Activated gamma-delta T cell (primary cell): ENCODE data around the gene FBLN2.

Experiments
- DNase-seq: peaks from one replicate; lab custom pipeline; 2025; lab: John Stamatoyannopoulos, UW

Gene FBLN2

DNA sequence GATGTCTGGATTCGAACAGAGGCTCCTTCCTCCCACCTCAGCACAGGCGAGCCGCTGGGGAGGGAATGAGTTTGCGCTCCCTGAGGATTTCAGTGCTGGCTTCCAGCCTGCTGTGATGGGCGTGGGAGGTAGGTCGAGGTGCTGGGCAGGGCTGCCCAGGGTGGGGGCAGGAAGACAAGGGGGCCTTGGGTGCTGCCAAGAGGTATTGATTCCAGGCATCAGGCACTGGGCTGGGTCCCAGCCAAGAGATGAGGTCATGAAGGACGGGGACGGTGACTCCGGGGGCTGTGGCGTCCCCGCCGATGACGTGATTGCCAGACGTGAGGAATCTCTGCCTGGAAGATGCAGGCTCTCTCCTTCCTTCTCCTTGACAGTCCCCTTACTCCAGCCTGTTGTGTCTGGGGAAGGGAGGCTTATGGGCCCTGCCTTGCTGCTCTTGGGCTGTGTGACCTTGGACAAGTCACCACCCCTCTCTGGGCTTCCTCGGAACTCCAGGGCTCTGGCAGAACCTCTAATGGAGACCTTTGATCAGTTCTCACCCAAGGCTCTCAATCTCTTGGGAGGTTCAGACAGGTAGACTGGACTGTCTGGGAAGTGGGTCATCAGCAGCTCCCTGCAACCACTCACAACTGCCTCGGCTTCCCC lies 116.8 kb downstream of the FBLN2 start:
- DNase-seq = no peak

- no peak for DNase-seq
These were observed 117.3 kb downstream of the FBLN2 start for GRCh38 chr3:13666227-13666619.

GRCh38 chr3:13666781-13667709 lies 118.1 kb downstream of the FBLN2 start:
- no peak for DNase-seq

DNA sequence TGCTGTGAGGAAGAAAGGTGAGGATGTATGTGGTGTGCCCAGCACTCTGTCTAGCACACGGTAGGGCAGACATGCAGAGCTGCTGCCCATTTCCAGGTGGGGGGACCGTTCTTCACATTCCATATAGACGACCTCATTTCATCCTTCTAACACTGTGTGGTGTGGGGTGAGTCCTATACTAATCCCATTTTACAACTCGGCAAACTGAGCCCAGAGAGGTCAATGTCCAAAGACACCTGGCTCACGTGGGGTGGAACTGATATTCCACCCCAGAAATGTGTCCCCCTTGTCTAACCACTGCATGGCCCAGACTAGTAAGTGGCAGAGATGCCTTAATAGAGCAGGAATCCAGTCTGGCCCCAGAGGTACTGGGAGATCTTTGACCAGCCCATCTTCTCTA lies 119.2 kb downstream of the FBLN2 start:
- no peak for DNase-seq

GRCh38 chr3:13669457-13669856 lies 120.5 kb downstream of the FBLN2 start:
- DNase-seq = no peak

DNA sequence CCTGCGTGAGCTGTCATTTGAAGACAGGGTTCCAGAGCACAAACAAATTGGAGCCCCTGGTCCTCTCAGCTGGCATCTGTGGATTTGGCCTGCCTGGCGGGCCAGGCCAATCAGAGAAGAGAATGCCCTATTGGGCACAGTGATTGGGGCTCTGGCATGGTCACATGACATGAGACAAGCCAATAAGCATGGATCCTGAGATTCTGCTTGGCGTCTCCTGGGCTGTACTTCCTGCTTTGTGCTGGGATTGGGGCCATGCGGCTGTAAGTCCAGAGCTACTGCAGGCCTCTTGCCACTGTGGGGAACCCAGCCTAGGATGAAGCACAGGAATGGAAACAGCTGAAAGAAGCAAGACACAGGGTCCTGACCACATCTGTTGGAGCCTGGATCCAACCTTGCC lies 121.4 kb downstream of the FBLN2 start:
- no peak for DNase-seq

- no peak for DNase-seq
These were observed 122.7 kb downstream of the FBLN2 start for GRCh38 chr3:13671482-13672233.

DNA sequence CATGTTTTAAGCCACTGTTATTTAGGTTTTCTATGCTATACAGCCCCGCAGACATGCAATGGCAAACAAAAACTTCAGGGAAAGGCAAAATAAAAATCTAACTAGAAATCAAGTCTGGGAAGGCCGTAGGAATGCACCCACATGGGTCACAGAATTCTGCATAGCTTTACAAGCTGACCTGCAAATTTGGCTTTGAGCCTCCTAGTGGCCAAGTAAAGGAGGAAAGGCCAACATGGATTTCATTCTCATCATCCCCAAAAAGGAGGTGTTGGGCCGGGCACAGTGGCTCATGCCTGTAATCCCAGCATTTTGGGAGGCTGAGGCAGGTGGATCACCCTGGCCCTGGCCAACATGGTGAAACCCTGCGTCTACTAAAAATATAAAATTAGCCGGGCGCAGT lies 124.3 kb downstream of the FBLN2 start:
- no peak for DNase-seq

DNA sequence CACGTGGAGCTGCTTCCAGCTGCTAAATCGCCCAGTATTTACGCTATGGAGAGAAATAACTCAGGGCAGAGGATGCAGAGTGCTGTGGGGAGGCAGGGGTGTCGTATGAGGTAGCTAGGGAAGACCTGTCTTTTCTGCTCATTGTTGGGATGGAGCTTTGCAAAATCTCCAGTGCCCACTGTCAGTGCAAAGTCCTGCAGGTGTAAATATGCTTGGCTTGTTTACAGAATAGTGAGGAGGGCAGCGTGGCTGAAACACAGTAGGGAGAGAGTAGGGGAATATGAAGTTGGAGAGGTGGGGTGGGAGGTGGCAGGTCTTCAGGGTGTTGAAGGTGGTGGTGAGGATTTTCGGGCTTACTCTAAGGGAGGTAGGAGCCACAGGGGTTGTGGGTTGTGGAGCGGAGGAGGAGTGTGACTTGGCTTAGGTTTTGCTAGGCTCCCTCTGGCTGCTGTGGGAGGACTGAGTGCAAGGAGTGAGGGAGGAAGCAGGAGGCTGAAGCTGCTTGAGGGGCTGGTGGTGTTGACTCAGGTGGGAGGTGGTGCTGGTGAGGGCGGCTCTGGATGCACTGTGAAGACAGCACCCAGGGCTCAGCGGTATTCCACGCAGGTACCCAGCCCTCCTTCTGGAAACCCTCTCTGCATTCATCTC lies 125.7 kb downstream of the FBLN2 start:
- no peak for DNase-seq

- no peak for DNase-seq
These were observed 127.6 kb downstream of the FBLN2 start for GRCh38 chr3:13676356-13677017.

GRCh38 chr3:13677272-13677671 lies 128.3 kb downstream of the FBLN2 start:
- no peak for DNase-seq

DNA sequence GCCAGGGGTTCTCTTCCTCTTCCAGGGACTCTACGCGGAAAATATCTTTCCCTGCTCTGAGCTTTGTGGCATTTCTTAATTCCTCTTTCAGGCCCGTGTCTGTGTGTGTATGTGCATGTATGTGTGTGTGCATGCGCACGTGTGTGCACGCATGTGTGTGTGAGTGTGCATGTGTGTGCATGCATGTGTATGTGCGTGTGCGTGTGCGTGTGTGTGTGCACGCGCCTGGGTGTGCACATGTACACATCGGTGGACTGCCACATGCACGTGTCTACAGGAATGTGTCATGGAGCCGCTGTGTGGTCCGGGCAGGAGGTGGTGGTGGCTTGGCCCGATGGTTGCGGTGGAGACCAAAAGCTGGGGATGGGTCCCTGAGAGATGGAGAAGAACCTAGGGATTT lies 133.0 kb downstream of the FBLN2 start:
- DNase-seq = no peak

DNA sequence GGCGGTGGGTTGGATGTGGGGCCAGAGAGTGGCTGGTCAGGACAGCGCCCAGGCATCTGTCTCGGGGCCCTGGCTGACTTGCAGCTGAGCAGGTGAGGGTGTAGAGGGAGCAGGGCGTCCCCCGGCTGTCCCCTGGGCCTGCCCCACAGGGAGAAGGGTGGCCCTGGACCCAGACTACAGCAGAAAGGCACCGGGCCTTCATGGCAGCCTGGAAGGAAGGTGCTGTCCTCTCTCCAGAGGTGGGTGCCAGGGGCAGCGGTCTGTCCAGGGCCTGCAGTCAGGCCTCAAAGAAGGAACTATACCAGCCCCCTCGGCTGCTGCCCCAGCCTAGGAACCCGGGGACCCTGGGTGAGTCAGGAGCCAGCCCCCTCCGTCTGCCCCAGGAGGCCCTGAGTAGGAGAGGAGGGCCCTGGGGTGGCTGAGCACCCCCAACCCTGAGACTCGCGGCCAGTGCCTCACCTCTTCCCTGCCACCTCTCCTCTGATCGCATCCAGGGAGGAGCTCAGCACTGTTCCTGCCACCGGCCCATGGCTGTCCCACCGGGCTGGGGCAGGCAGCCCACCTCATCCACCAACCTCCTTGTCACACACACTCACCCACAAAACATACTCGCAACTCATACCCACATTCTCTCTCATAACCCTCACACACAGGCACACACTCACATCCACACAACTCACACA lies 133.5 kb downstream of the FBLN2 start:
- DNase-seq = no peak

DNA sequence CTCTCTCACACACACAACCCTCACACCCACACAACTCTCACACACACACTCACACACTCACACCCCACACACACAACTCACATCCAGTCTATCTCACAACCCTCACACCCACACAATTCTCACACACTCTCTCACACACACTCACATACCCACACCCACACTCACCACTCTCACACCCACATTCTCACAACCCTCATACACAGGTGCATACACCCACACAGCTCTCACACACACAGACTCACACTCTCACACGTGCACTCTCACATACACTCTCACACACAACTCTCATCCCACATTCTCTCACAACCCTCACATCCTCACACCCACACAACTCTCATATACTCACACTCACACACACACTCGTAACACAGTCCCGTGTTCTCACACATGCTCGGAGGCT lies 134.4 kb downstream of the FBLN2 start:
- no peak for DNase-seq

DNA sequence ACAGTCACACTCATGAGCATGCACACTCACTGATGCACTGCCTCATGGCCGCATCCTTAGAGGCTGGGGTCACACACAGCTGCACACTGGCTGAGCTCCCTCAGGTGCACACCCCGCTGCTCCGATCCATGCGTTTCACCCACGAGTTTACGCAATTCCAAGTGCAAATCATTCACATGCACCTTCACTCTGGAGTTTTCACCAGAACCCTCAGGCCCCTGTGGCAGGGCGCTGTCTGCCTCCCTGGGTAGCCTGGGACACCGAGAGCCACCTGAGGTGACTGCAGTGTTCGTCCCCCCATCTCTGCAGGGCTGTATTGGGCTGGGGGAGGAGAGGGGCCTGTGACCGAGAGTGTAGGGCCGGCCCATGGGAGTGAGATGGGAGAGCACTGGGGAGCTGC lies 134.8 kb downstream of the FBLN2 start:
- no peak for DNase-seq

GRCh38 chr3:13684350-13684749 lies 135.4 kb downstream of the FBLN2 start:
- no peak for DNase-seq

DNA sequence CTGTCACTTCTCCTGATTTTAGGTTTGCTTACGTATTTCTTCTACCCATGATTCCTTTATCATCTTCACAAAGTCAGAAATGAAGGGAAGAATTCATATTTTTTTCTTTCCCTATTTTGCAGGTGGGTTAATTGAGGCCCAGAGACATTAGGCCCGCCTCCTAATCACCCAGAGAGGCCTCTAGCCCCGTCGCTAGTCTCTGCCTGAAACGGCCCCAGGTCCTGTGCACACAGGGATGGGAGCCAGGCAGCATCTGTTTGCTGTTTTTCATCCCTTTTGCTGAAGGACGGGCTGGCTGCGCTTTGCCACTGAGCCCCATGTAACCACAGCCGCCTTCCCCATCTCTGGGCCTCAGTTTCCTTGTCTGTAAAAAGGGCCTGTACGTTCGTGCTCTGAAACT lies 135.9 kb downstream of the FBLN2 start:
- DNase-seq = no peak

GRCh38 chr3:13685721-13686120 lies 136.8 kb downstream of the FBLN2 start:
- no peak for DNase-seq

- no peak for DNase-seq
These were observed 137.6 kb downstream of the FBLN2 start for GRCh38 chr3:13686367-13687160.

DNA sequence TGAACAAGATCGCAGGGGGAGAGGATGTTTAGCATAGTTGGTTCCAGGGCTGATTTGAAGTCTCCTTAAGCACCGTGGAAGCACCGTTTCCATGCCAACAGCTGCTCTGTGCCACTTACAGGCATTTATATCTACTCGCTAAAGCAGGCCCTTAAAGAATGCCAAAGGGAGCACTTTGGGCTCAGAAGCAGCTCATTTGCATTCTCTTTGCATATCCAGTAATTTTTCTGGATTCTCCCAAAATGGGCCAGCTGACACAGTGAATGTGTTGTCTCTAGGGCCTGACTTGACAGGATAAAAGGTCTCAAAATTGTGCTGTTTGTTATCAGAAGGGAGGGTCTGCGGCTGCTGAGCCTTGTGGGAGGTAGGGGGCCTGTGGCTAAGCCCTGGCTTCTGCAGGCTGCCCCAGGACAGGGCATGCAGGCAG lies 138.6 kb downstream of the FBLN2 start:
- DNase-seq = no peak
